DOHH2 (cell line): ENCODE measurements around the gene APCDD1L.

ENCODE experiments used
- EZH2phosphoT487 ChIP-seq: fragments of 200-600 bp; sonication (generic); IDR thresholded peaks from 2 replicates; pipeline ENCODE4 v1.6.1; 2017; ENCODE audit warnings: borderline replicate concordance, mild to moderate bottlenecking, antibody characterized with exemption, low read length, moderate library complexity, mixed read lengths
- TF ChIP-seq, protein P1 (sequence below): fragments of 200-600 bp; sonication (generic); IDR thresholded peaks from one replicate; pipeline ENCODE4 v1.5.1; 2014; ENCODE audit warnings: antibody characterized with exemption, mild to moderate bottlenecking, low read depth, low read length; ENCODE audit not compliant: poor library complexity, severe bottlenecking

DNA sequence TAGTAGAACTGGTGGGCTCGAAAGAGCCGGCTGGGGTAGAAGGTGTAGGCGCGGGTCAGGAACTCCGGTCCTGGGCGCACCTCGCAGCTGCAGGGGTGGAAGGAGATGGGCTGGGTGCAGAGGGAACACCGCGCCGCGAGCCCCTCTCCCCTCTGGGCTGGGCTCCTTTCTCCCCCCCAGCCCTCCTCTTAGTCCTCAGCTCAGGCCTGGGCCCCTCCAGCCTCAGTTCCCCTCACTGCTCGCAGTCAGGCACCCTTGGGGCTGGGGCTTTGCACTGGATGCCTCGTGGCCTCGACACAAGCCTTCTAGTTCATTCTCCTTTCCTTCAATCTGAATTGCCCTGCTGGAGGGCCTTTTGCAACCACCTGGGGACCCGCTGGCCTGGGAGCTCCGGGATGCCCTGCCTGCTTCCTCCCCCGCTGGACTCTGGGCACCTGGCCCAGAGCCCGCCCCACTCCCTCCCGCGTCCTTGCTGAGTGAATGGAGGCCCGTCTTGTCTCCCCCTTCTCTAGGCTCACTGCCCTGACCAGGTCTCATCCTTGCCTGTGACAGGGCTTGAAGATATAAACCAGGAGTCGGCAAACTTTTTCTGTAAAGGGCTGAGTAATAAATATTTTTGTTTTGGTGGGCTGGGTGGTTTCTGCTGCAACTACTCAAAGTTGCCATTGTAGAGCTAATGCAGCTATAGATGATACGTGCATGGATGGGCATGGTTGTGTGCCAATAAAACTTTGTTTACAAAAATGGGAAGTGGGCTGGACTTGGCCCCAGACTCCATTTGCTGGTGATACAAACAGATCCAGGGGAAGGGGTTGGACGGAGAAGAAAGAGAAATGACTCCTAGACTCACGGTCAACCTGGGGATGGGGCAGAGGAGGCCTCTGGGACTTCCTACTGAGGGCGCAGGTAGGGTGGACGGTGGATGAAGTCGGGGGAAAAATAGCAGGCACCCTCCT is 47.3 kb downstream of the APCDD1L start:
- TF ChIP-seq, protein P1, sequence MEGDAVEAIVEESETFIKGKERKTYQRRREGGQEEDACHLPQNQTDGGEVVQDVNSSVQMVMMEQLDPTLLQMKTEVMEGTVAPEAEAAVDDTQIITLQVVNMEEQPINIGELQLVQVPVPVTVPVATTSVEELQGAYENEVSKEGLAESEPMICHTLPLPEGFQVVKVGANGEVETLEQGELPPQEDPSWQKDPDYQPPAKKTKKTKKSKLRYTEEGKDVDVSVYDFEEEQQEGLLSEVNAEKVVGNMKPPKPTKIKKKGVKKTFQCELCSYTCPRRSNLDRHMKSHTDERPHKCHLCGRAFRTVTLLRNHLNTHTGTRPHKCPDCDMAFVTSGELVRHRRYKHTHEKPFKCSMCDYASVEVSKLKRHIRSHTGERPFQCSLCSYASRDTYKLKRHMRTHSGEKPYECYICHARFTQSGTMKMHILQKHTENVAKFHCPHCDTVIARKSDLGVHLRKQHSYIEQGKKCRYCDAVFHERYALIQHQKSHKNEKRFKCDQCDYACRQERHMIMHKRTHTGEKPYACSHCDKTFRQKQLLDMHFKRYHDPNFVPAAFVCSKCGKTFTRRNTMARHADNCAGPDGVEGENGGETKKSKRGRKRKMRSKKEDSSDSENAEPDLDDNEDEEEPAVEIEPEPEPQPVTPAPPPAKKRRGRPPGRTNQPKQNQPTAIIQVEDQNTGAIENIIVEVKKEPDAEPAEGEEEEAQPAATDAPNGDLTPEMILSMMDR: no peak
- no peak for TF ChIP-seq EZH2phosphoT487
